K562 (cell line): ENCODE measurements around the gene SLC32A1. TPM values are rescaled to one million over a fixed set of nuclear protein-coding genes. Genes with fewer than 3 reads are reported as not detected.
A peak's percentile ranks its signal among the peaks of the same experiment; 100 is the strongest.

Source experiments
- ATAC-seq: fragments of 200-7000 bp; cut with Tn5 transposase; 3 replicates; pipeline ENCODE4 v1.9.1; 2020; ENCODE audit warnings: moderate library complexity
- BruUV-seq: library from RNA; stranded (reverse); fragments of 400-500 nt; replicated peaks from 2 replicates; lab custom pipeline; 2021; lab: Mats Ljungman, UMichigan
- CTCF ChIA-PET: fragments of 300-600 bp; formaldehyde crosslinking; extraction: SDS; loops from one replicate; lab custom pipeline; 2021; ENCODE audit warnings: low intra/inter-chr PET ratio; lab: Yijun Ruan, JAX
- POLR2A ChIA-PET: fragments of 300-600, 350-650 bp; sonication (Branson Sonifier 250); formaldehyde crosslinking; extraction: SDS; loops from one replicate; lab custom pipeline; 2021; ENCODE audit warnings: antibody characterized with exemption, inconsistent platforms; lab: Yijun Ruan, JAX
- DNase-seq, 4 experiments: peaks; one replicate each; pipeline versions ENCODE4 v3.0.0 to v3.0.0-alpha.2; 2011 to 2018; ENCODE audit warnings: low spot score in 3 of 4, mixed read lengths in 3 of 4; ENCODE audit errors: extremely low read depth in 1 of 4
- FAIRE-seq: peaks from 2 replicates; lab custom pipeline; 2011; peaks lifted over from hg19 to GRCh38; lab: Jason Lieb, UNC
- H2AFZ ChIP-seq: 2 replicates; pipeline ENCODE4 v1.6.0; 2011; ENCODE audit warnings: low read depth, low read length, control low read depth, inconsistent platforms
- H3K27ac ChIP-seq: fragments of 200-600 bp; 3 replicates; pipeline ENCODE4 v1.8.0; 2011; ENCODE audit warnings: low read depth, mild to moderate bottlenecking, control low read depth, inconsistent platforms, low read length, moderate library complexity, mixed read lengths; ENCODE audit errors: extremely low read depth
- H3K27me3 ChIP-seq, 2 experiments: fragments of 300-600 bp in 1 of 2; 2 replicates in 1 of 2; 3 replicates in 1 of 2; pipeline versions ENCODE4 v1.6.0 to v1.8.0; 2011; ENCODE audit warnings: inconsistent platforms in 2 of 2, low read length in 2 of 2, mild to moderate bottlenecking in 1 of 2, mixed read lengths in 1 of 2, moderate library complexity in 1 of 2; ENCODE audit not compliant: control insufficient read depth in 2 of 2, insufficient read depth in 2 of 2
- H3K36me3 ChIP-seq: fragments of 300-600 bp; 3 replicates; pipeline ENCODE4 v1.8.0; 2011; ENCODE audit warnings: mild to moderate bottlenecking, low read length, inconsistent platforms; ENCODE audit not compliant: control insufficient read depth, insufficient read depth
- H3K4me1 ChIP-seq, 2 experiments: fragments of 200-600 bp in 1 of 2; replicated peaks in 1 of 2; 2 replicates in 1 of 2; 3 replicates in 1 of 2; pipeline versions ENCODE4 v1.5.1 to v1.8.0; 2011; ENCODE audit warnings: inconsistent platforms in 2 of 2, low read length in 2 of 2, mild to moderate bottlenecking in 1 of 2, mixed read lengths in 1 of 2, moderate library complexity in 1 of 2; ENCODE audit not compliant: control insufficient read depth in 2 of 2, insufficient read depth in 2 of 2
- H3K4me2 ChIP-seq: 2 replicates; pipeline ENCODE4 v1.6.1; 2011; ENCODE audit warnings: low read length, control low read depth, inconsistent platforms, mixed read lengths; ENCODE audit not compliant: insufficient read depth
- H3K4me3 ChIP-seq: fragments of 200-600 bp; sonication (generic), shearing (Covaris generic); 2 replicates; pipeline ENCODE4 v1.5.1; 2016; ENCODE audit warnings: control low read depth, inconsistent platforms
- H3K79me2 ChIP-seq: fragments of 200-600 bp; 3 replicates; pipeline ENCODE4 v1.8.0; 2011; ENCODE audit warnings: low read length, inconsistent platforms; ENCODE audit not compliant: control insufficient read depth, insufficient read depth
- H3K9ac ChIP-seq, 2 experiments: 2 replicates each; pipeline versions ENCODE4 v1.6.0 to v1.6.1; 2011; ENCODE audit warnings: low read depth in 2 of 2, low read length in 2 of 2, control low read depth in 1 of 2, inconsistent platforms in 1 of 2, mild to moderate bottlenecking in 1 of 2, mixed read lengths in 1 of 2; ENCODE audit not compliant: insufficient read depth in 1 of 2
- H3K9me1 ChIP-seq: one replicate; pipeline ENCODE4 v1.6.0; 2011; ENCODE audit warnings: inconsistent platforms, mild to moderate bottlenecking, low read length, moderate library complexity; ENCODE audit not compliant: control insufficient read depth, insufficient read depth
- H3K9me3 ChIP-seq: replicated peaks from 2 replicates; pipeline ENCODE4 v1.5.1; 2011; ENCODE audit warnings: low read depth, low read length, inconsistent platforms; ENCODE audit not compliant: control insufficient read depth, insufficient read depth
- H4K20me1 ChIP-seq: replicated peaks from 2 replicates; pipeline ENCODE4 v1.6.1; 2011; ENCODE audit warnings: low read length, inconsistent platforms, mixed read lengths; ENCODE audit not compliant: control insufficient read depth, insufficient read depth
- ZNF316 ChIP-seq: fragments of 450-650 bp; IDR thresholded peaks from 2 replicates; pipeline ENCODE4 v1.6.1; 2016
- WGBS: fragments of 100-300 bp; shearing (Covaris generic); methylation state at CpG from one replicate; pipeline ENCODE4 v1.1.6; 2016; ENCODE audit warnings: low coverage, mixed read lengths; ENCODE audit not compliant: insufficient coverage; ENCODE audit errors: missing lambda C conversion rate; 5-methylcytosine and 5-hydroxymethylcytosine counted together
- in situ Hi-C: fragments of 300-500 bp; cut with MboI; formaldehyde crosslinking; loops from 4 replicates; pipeline ENCODE4 v1.15.0; 2018; ENCODE audit warnings: inconsistent platforms, mixed read lengths
- intact Hi-C: fragments of 100-400 bp; cut with micrococcal nuclease; formaldehyde crosslinking; loops from 2 replicates; pipeline ENCODE4 v1.14.2; 2022
- polyA plus RNA-seq, 8 experiments: library from polyadenylated mRNA; depleted of rRNA in 4 of 8; stranded (reverse) in 5 of 8; unstranded in 3 of 8; fragments of >200 nt; fragmentation: Nextera tagmentation in 2 of 8; fragmentation: Illumina TruSeq in 1 of 8; extraction: Ambion mirVana in 2 of 8; extraction: Trizol in 1 of 8; gene quantifications; 2 replicates each; pipeline versions ENCODE4 v1.2.1 to v1.2.3, GENCODE V29; 2011 to 2014; ENCODE audit warnings: inconsistent platforms in 1 of 8, missing spikeins in 1 of 8
- total RNA-seq, 7 experiments: library from RNA; depleted of rRNA in 6 of 7; stranded (reverse); fragments of >200 nt in 6 of 7; fragmentation: Illumina TruSeq in 2 of 7; extraction: Trizol in 2 of 7; gene quantifications; 2 replicates each; pipeline versions ENCODE4 v1.2.1 to v1.2.3, GENCODE V29; 2011 to 2021; ENCODE audit warnings: low replicate concordance in 1 of 7
- TF ChIP-seq, protein P1 (sequence below): fragments of 450-650 bp; IDR thresholded peaks from 2 replicates; pipeline ENCODE4 v1.6.1; 2016

The SLC32A1 gene
- total and polyA plus RNA-seq, 9 of the 15 experiments (the other 6 are each of a cell fraction or from before 2014, with no cell fraction given), result not detected

DNA sequence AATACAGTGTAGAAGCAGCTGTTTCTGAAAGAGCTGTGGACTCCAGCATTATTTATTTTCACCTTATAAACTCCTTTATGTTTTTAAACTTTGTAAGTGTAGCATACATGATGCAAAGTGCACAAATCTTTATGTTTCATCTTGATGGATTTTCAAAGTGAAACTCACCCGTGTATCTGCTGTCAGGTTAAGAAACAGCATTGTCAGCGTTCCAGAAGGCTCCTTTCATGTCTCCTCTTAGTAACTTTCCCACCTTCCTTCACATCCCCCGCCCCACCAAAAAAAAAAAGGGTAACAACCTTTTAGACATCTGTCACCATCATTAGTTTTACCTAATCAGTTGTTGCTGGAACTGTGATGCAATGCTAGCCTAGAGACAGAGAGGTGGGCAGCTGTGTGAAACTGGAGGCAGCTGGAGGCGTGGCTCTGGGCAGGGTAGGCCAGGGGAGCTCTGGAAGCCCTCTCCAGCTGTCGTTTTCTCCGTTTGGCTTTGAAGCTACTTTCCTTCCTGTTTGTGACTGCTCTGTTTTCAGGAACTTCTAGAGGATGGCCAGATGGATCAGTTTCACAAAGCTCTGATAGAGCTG lies 31.1 kb downstream of the SLC32A1 start:
- H3K36me3 ChIP-seq, result peaks cover 82% of the 10 kb centered on the region
- in situ Hi-C loops, result no loop called here
- TF ChIP-seq, protein P1, sequence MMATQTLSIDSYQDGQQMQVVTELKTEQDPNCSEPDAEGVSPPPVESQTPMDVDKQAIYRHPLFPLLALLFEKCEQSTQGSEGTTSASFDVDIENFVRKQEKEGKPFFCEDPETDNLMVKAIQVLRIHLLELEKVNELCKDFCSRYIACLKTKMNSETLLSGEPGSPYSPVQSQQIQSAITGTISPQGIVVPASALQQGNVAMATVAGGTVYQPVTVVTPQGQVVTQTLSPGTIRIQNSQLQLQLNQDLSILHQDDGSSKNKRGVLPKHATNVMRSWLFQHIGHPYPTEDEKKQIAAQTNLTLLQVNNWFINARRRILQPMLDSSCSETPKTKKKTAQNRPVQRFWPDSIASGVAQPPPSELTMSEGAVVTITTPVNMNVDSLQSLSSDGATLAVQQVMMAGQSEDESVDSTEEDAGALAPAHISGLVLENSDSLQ, result no peak
- TF ChIP-seq ZNF316, result peak; percentile 56

More for the DNA sequence above, 31.1 kb downstream of the SLC32A1 start:
- 69% methylated on average over 6 of the region's 6 CpGs for WGBS
- DNase-seq, result no peak
- Histone ChIP-seq H3K27me3 (no peaks in the 10 kb centered on the region), H3K4me2 (no peak overlapping the region), H3K4me3 (no peak overlapping the region), H4K20me1 (no peaks in the 10 kb centered on the region), H3K4me1 (peaks cover 5 to 11% of the 10 kb centered on the region in 2 experiments; a peak in 3 of 5 replicates), H3K9me3 (no peaks in the 10 kb centered on the region), H3K27ac (no peak overlapping the region), H2AFZ (no peak overlapping the region), H3K9me1 (no peaks in the 10 kb centered on the region), H3K9ac (no peak overlapping the region; a peak in 1 of 4 replicates), H3K79me2 (no peaks in the 10 kb centered on the region)
- FAIRE-seq, result no peak
- ChIA-PET CTCF (no interaction called here), POLR2A (no interaction called here)
- ATAC-seq, result no peak
- intact Hi-C loops, result loop anchor here (10.0 kb wide), 1 partner anchor 289 kb away; no protein-coding TSS in a partner anchor
- no TSS peak for BruUV-seq
